PC-9 (cell line): ENCODE results near the gene IP6K3.

Source experiments
- EZH2 ChIP-seq: fragments of 200-600 bp; sonication (generic); IDR thresholded peaks from 2 replicates; pipeline ENCODE4 v1.8.0; 2017; ENCODE audit warnings: antibody characterized with exemption, low read depth
- TF ChIP-seq, protein P1 (sequence below): fragments of 200-600 bp; sonication (generic); conservative IDR thresholded peaks from 2 replicates; pipeline ENCODE4 v1.6.1; 2017; ENCODE audit warnings: mixed run types, antibody characterized with exemption, mild to moderate bottlenecking, moderate library complexity

DNA sequence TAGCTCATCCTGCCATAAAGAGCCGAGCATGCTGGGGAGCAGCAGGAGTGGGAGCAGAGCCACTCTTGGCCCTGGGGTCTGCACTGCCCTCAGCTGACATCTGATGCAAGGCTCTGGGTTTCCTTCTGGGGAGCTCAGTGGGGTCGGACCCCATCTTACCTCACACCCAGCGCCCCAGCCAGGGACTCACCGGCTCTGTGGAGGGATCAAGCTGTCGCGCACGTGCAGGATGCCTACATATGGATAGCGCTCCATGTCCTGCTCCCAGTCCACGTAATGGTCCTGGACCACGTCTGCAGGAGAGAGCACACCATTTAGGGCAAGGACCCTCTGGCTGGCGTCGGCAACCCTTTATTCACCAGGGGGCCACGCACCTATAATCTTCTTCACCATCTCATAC, 30.1 kb upstream of the IP6K3 start:
- TF ChIP-seq, protein P1, sequence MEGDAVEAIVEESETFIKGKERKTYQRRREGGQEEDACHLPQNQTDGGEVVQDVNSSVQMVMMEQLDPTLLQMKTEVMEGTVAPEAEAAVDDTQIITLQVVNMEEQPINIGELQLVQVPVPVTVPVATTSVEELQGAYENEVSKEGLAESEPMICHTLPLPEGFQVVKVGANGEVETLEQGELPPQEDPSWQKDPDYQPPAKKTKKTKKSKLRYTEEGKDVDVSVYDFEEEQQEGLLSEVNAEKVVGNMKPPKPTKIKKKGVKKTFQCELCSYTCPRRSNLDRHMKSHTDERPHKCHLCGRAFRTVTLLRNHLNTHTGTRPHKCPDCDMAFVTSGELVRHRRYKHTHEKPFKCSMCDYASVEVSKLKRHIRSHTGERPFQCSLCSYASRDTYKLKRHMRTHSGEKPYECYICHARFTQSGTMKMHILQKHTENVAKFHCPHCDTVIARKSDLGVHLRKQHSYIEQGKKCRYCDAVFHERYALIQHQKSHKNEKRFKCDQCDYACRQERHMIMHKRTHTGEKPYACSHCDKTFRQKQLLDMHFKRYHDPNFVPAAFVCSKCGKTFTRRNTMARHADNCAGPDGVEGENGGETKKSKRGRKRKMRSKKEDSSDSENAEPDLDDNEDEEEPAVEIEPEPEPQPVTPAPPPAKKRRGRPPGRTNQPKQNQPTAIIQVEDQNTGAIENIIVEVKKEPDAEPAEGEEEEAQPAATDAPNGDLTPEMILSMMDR: no peak
- TF ChIP-seq EZH2: no peak
